NB4 (cell line): ENCODE measurements around the gene ABHD3.
"Not testable (repeated sequence)": the region's sequence is repeated elsewhere in the genome, so short reads cannot be mapped to it uniquely, and the experiment has no call there.

Experiments used
- DNase-seq: peaks from one replicate; pipeline ENCODE4 v3.0.0; 2010; ENCODE audit warnings: low read depth
- H3K4me3 ChIP-seq: one replicate; pipeline ENCODE4 v1.5.1; 2011; ENCODE audit warnings: mild to moderate bottlenecking, low read depth, low read length, moderate library complexity
- MYC ChIP-seq: IDR thresholded peaks from 2 replicates; pipeline ENCODE4 v1.6.1; 2011; ENCODE audit warnings: low read depth, low read length
- POLR2A ChIP-seq: IDR thresholded peaks from 2 replicates; pipeline ENCODE4 v1.6.1; 2011; ENCODE audit warnings: mild to moderate bottlenecking; ENCODE audit not compliant: insufficient read length; ENCODE audit errors: extremely low read depth
- TF ChIP-seq, protein P1 (sequence below): IDR thresholded peaks from 2 replicates; pipeline ENCODE4 v1.6.1; 2011; ENCODE audit warnings: low read depth, low read length
- TF ChIP-seq, protein P2 (sequence below): IDR thresholded peaks from one replicate; pipeline ENCODE4 v1.5.1; 2012; ENCODE audit warnings: low read depth, low read length

Gene ABHD3

DNA sequence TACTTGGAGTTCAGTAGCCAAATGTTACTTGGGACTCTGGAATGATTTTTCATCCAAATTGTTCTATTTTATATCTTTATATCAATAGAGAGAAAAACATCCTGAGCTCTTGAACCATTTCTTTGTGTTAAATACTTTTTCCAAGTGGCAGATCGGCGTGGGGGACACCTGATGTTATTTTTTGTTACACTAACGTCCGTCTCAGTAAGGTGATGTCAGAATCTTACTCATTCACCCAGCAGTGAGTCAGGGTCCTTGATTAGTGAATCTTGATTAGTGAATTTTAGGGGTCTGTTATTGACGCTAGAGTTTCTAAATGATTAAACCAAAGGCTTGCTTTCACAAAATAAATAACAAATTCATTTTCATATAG lies 37.7 kb upstream of the ABHD3 start:
- H3K4me3 ChIP-seq, result peak overlapping the region; percentile 74
- TF ChIP-seq POLR2A (no peak), MYC (no peak)
- TF ChIP-seq, protein P1, sequence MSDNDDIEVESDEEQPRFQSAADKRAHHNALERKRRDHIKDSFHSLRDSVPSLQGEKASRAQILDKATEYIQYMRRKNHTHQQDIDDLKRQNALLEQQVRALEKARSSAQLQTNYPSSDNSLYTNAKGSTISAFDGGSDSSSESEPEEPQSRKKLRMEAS, result no peak
- TF ChIP-seq, protein P2, sequence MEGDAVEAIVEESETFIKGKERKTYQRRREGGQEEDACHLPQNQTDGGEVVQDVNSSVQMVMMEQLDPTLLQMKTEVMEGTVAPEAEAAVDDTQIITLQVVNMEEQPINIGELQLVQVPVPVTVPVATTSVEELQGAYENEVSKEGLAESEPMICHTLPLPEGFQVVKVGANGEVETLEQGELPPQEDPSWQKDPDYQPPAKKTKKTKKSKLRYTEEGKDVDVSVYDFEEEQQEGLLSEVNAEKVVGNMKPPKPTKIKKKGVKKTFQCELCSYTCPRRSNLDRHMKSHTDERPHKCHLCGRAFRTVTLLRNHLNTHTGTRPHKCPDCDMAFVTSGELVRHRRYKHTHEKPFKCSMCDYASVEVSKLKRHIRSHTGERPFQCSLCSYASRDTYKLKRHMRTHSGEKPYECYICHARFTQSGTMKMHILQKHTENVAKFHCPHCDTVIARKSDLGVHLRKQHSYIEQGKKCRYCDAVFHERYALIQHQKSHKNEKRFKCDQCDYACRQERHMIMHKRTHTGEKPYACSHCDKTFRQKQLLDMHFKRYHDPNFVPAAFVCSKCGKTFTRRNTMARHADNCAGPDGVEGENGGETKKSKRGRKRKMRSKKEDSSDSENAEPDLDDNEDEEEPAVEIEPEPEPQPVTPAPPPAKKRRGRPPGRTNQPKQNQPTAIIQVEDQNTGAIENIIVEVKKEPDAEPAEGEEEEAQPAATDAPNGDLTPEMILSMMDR, result no peak
- peak; percentile 11 for DNase-seq

DNA sequence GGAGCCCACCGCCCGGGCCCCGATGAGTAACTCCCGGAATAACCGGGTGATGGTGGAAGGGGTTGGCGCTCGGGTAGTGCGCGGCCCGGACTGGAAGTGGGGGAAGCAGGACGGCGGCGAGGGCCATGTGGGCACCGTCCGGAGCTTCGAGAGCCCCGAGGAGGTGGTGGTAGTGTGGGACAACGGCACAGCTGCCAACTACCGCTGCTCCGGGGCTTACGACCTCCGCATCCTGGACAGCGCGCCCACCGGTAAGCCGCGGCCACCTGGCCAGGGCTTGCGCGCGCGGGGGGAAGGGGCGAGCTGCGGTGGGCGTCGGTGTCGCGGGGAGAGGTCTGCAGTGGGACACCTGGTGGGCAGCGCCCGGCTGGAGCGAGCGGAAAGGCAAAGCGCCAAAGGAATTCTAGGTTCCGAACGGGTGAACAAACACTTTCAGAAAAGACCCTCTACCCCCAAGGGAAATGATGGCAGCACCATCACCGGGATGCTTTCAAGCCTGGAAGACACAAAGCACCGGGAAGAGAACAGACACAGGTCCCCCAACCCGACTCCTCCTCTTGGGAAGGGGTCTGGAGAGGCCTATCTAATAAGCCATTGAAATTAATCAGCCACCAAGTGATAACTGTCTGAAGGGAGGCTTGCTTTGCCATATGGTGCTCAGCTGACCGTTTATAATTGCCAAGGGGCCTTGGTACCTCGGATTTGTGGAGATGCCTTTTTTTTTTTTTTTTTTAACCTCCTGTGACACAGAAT lies 37.2 kb upstream of the ABHD3 start:
- H3K4me3 ChIP-seq, result peak overlapping the region; percentile 74
- peak; percentile 56 for DNase-seq
- TF ChIP-seq, protein P2, result no peak
- TF ChIP-seq MYC (no peak), POLR2A (no peak)
- TF ChIP-seq, protein P1, result no peak

DNA sequence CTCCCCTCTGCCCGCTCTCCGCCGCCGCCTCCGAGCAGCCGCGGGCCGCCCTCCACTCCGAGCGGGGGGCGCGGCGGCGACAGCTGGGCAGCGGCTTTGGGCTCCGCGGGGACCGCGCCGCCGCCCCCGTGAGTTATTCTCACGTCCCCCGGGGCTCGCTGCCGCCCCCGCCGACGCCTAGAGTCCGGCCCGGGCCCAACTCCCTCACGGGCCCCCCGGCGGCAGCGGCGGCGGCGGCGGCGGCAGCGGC lies 36.7 kb upstream of the ABHD3 start:
- TF ChIP-seq POLR2A (no peak), MYC (no peak)
- TF ChIP-seq, protein P2, result no peak
- TF ChIP-seq, protein P1, result no peak
- H3K4me3 ChIP-seq, result peak overlapping the region; percentile 74
- no peak for DNase-seq

DNA sequence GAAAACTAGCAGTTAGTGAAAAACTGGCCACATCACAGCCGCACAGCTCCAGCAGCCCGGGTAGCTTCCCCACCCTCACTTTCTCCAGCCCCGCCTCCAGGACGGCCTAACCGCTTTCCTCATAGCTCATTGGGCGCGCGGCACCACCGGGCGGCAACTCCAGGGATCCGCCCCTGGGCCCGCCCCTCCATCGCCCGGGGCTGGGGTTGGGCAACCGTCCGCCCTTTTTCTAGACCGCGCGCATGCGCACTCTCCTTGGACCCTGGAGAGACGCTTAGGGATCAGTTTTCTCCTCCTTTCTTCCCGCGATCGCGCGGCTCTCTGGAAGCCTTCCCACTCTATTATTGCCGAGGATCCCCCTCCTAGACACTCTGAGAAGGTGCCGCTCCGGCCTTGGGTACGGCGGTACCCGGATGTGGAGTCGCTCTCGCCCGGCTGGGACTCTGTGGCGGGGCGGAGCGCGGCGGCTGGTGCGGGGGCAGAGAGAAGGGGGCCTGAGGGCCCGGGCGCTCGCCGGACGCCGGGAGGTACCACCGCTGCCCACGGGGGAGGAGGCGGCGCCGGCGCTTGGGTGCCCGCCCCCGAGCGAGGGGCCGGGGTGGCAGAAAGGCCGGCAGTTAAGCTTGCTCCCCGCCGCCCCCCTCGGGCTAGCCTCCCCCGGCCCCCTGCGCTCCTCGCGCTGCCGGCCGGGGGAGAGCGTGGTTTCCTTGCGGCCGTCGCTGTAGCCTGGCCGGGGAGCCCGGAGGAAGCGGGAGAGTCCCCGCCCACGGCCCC lies 36.2 kb upstream of the ABHD3 start, which contains the start of gene MIB1:
TSS of gene MIB1 (plus strand) at position 255 of the 774 bp plus-strand sequence. CDS start 792 bp downstream, outside the sequence.
- TF ChIP-seq, protein P1, result 0 out of 2 replicates have a peak, but pooled peaks have one; percentile 15
- TF ChIP-seq MYC, result no peak; the same call in 1 of the 2 replicates
- TF ChIP-seq POLR2A, result peak; percentile 70
- DNase-seq, result peak; percentile 96
- H3K4me3 ChIP-seq, result peak within 1 kb of the TSS; percentile 78

DNA sequence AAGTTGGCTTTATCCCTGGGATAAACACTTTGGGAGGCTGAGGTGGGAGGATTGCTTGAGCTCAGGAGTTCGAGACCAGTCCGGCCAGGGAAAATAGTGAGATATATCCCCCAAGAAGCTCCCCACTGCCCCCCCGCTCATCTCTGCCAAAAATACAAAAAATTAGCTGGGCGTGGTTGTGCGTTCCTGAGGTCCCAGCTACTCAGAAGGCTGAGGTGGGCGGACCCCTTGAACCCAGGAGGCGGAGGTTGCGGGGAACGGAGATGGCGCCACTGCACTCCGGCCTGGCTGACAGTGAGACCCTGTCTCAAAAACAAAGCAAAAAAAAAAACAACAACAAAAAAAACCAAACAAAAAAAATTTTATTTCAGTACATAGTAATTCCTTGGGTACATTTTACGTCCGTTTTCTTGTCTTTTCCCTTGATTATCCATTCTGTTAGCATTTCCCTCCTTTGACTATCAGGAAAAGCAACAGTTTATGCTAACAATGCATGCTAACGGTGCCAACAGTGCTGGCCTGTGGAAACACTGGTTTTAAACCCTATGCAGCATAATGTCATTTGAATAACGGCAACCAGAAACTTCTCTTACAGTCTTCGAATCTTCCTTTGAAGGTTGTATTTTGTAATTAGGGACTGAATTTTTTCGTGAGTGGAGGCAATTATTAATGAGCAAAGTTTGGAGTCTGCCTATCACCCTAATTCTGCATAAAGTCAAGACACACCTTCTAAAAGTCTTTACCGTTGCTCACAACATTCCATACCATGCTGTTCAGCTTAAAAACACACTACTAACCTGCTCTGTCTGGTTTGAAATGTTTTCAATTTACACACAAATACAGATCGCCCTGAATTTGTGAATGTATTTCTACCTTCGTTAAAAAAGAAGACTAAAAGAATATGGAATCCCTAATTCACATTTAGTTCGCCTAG lies 35.3 kb upstream of the ABHD3 start:
- peak; percentile 72 for DNase-seq
- 0 out of 2 replicates have a peak, but pooled peaks have one; percentile 27 for TF ChIP-seq MYC
- TF ChIP-seq, protein P1, result no peak
- peak overlapping the region; percentile 51 for H3K4me3 ChIP-seq

DNA sequence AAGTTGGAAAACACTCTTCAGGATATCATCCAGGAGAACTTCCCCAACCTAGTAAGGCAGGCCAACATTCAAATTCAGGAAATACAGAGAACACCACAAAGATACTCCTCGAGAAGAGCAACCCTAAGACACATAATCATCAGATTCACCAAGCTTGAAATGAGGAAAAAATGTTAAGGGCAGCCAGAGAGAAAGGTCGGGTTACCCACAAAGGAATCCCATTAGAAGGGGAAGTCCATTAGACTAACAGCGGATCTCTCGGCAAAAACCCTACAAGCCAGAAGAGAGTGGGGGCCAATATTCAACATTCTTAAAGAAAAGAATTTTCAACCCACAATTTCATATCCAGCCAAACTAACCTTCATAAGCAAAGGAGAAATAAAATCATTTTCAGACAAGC lies 32.4 kb upstream of the ABHD3 start:
- H3K4me3 ChIP-seq, DNase-seq: not testable (repeated sequence)
